MM.1S (cell line): ENCODE measurements around the gene SLC37A1.

ENCODE experiments used
- EZH2 ChIP-seq: fragments of 300-600 bp; sonication (generic); optimal IDR thresholded peaks from 2 replicates; pipeline ENCODE3; 2017; ENCODE audit warnings: low read depth, mild to moderate bottlenecking, antibody characterized with exemption, low read length, mixed read lengths
- TF ChIP-seq, protein P1 (sequence below): fragments of 300-600 bp; sonication (generic); IDR thresholded peaks from 2 replicates; pipeline ENCODE4 v1.5.1; 2016; ENCODE audit warnings: antibody characterized with exemption, low read length, mixed read lengths

GRCh38 chr21:42525029-42525581 lies 11.5 kb downstream of the SLC37A1 start:
- TF ChIP-seq, protein P1, sequence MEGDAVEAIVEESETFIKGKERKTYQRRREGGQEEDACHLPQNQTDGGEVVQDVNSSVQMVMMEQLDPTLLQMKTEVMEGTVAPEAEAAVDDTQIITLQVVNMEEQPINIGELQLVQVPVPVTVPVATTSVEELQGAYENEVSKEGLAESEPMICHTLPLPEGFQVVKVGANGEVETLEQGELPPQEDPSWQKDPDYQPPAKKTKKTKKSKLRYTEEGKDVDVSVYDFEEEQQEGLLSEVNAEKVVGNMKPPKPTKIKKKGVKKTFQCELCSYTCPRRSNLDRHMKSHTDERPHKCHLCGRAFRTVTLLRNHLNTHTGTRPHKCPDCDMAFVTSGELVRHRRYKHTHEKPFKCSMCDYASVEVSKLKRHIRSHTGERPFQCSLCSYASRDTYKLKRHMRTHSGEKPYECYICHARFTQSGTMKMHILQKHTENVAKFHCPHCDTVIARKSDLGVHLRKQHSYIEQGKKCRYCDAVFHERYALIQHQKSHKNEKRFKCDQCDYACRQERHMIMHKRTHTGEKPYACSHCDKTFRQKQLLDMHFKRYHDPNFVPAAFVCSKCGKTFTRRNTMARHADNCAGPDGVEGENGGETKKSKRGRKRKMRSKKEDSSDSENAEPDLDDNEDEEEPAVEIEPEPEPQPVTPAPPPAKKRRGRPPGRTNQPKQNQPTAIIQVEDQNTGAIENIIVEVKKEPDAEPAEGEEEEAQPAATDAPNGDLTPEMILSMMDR: no peak
- no peak for TF ChIP-seq EZH2
